ENCODE data around the gene COL18A1. TPM values are rescaled to one million over a fixed set of nuclear protein-coding genes. Genes with fewer than 3 reads are reported as not detected.

COL18A1 gene
- total and polyA plus RNA-seq, 10 donors = 35.0 to 208 (median 86.4) TPM

DNA sequence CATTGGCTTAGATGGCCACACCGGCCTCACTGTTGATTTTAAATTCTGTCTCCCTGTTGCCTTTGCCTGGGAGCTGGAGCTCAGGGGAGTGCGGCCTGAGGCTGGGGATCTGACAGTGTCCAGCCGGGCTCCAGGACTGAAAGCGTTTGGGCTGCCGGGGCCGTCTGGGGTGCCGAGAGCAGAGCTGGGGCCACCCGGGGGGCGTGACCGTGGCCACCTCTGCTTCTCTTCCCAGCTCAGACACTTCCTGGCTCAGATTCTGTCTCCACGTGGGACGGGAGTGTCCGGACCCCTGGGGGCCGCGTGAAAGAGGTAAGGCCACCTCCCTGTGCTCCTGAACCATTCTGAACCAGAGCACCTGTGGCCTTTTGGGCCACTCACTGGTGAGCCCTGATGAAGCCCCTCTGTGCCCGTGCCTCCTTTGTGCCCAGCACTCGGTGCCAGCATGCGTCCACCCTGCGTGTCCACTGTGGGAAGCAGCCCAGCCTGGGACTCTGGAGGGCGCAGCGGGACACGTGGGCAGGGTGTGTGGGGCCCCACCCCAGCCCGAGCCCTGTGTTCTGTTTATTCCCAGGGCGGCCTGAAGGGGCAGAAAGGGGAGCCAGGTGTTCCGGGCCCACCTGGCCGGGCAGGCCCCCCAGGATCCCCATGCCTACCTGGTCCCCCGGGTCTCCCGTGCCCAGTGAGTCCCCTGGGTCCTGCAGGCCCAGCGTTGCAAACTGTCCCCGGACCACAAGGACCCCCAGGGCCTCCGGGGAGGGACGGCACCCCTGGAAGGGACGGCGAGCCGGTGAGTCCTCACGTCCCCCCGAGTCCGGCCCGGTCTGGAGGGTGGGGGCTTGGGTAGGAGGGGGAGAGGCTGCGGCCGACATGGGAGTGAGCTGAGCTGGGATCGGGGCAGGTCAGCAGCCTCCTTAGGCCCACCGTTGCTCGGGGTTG is 72.5 kb downstream of the COL18A1 start:
- intact Hi-C loops (cut with DNase I; ENCODE audit: low total_unique reads) = no loop called here
- peak overlapping the region in 5 of 8 donors; percentile 16 to 64 (median 26) for H3K4me3 ChIP-seq
- TF ChIP-seq POLR2AphosphoS5 (IDR thresholded peaks at IDR 0.05) (no peak), POLR2A (IDR thresholded peaks at IDR 0.05) (no peak)
- TF ChIP-seq, protein P1, sequence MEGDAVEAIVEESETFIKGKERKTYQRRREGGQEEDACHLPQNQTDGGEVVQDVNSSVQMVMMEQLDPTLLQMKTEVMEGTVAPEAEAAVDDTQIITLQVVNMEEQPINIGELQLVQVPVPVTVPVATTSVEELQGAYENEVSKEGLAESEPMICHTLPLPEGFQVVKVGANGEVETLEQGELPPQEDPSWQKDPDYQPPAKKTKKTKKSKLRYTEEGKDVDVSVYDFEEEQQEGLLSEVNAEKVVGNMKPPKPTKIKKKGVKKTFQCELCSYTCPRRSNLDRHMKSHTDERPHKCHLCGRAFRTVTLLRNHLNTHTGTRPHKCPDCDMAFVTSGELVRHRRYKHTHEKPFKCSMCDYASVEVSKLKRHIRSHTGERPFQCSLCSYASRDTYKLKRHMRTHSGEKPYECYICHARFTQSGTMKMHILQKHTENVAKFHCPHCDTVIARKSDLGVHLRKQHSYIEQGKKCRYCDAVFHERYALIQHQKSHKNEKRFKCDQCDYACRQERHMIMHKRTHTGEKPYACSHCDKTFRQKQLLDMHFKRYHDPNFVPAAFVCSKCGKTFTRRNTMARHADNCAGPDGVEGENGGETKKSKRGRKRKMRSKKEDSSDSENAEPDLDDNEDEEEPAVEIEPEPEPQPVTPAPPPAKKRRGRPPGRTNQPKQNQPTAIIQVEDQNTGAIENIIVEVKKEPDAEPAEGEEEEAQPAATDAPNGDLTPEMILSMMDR (IDR thresholded peaks at IDR 0.05 in 8 of 11, conservative IDR thresholded peaks at IDR 0.05 in 3 of 11) = no peak
- peak overlapping the region; percentile 62 to 91 (median 90) for H3K27ac ChIP-seq
- no peaks in the 10 kb centered on the region for H3K27me3 ChIP-seq (replicated peaks in 1 of 7)
- no peaks in the 10 kb centered on the region for H3K9me3 ChIP-seq
- H3K4me1 ChIP-seq = peaks cover 11 to 73% (median 37%) of the 10 kb centered on the region in 6 donors
- DNase-seq = no peak
- WGBS, 5 donors = 67 to 79% (median 77%) methylated on average over 16 to 44 of the region's 44 CpGs
- peaks cover 0 to 56% (median 10%) of the 10 kb centered on the region in 6 donors for H3K36me3 ChIP-seq

DNA sequence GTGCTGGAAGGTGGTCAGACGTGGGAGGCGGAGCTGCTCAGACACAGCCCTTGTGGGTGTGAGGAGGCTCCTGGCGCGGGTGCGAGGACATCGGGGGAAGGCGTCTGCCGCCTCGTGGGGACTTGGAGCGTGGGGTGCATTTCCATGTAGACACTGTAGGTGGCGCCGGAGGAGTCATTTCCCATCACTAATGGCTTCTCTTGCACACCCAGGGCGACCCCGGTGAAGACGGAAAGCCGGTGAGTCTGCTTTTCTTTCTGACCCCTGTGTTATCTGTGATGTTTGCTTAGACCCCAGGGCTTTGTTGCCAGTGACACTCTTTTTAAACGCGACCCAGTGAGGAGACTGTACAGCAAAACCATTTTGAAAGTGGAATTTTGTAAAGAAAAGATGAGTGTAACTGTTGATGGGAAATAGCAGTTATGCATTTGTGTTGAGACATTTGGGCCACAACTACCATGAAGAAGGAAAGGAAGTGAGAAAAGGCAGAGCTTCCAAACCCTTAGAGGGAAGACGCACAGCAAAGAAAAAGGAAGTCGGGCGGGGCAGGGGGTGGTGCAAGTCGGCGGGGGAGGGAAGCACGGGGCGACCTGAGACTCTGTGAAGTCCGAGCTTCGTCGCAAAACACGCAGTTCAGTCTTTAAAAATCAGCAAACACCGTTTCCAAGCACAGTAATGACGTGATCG is 73.3 kb downstream of the COL18A1 start:
- H3K27me3 ChIP-seq (replicated peaks in 1 of 7) = no peaks in the 10 kb centered on the region
- peak; percentile 93 for DNase-seq
- H3K36me3 ChIP-seq = peaks cover 0 to 64% (median 10%) of the 10 kb centered on the region in 6 donors
- H3K27ac ChIP-seq = peak overlapping the region; percentile 62 to 91 (median 90)
- WGBS, 5 donors = 10 to 20% (median 12%) methylated on average over 31 to 32 of the region's 32 CpGs
- TF ChIP-seq, protein P1 (IDR thresholded peaks at IDR 0.05 in 8 of 11, conservative IDR thresholded peaks at IDR 0.05 in 3 of 11) = peak; percentile 89 to 98 (median 94)
- peak in 2 of 3 donors; percentile 39 to 56 for TF ChIP-seq POLR2AphosphoS5 (IDR thresholded peaks at IDR 0.05)
- TF ChIP-seq POLR2A (IDR thresholded peaks at IDR 0.05) = no peak
- peak overlapping the region in 6 of 8 donors; percentile 14 to 64 (median 26) for H3K4me3 ChIP-seq
- peaks cover 11 to 73% (median 37%) of the 10 kb centered on the region in 6 donors for H3K4me1 ChIP-seq
- H3K9me3 ChIP-seq = no peaks in the 10 kb centered on the region
- intact Hi-C loops (cut with DNase I; ENCODE audit: low total_unique reads) = no loop called here

DNA sequence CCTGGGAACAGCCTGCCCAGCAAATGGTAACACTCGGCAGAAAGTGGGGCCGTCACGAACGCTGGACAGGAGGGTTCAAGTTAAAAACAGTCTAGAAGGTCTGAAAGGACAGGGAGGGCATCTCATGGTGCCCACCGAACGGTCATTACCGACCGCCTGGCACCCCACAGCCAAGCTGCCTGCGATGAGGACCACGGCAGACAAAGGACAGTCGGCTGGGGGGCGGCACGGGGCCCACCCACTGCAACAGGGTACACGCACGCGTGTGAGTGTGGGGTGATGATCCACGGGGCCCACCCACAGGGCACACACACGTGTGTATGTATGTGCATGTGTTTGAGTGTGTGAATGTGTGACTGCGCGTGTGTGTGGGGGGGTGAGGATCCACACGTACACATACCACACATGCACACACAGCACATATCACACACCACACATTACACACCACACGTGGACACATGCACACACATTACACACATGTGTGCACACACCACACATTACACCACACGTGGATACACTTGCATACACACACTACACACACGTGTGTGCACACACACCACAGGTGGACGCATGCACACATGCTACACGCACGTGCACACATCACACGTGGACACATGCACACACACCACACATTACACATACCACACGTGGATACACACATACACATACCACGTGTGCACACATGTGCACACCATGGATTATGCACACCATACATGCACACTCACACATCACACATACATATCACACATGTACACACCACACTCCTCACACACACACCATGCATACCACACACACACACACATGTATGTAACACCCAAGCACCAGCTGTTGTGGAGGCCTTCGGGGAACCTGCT is 74.1 kb downstream of the COL18A1 start:
- peaks cover 11 to 73% (median 36%) of the 10 kb centered on the region in 6 donors for H3K4me1 ChIP-seq
- 82 to 88% (median 85%) methylated on average over 30 to 31 of the region's 31 CpGs for WGBS, 5 donors
- H3K36me3 ChIP-seq = peaks cover 0 to 69% (median 10%) of the 10 kb centered on the region in 6 donors
- no peaks in the 10 kb centered on the region for H3K9me3 ChIP-seq
- H3K27ac ChIP-seq = peak overlapping the region; percentile 62 to 91 (median 90)
- TF ChIP-seq, protein P1 (IDR thresholded peaks at IDR 0.05 in 8 of 11, conservative IDR thresholded peaks at IDR 0.05 in 3 of 11) = no peak
- peak in 2 of 3 donors; percentile 38 to 49 for TF ChIP-seq POLR2AphosphoS5 (IDR thresholded peaks at IDR 0.05)
- TF ChIP-seq POLR2A (IDR thresholded peaks at IDR 0.05) = no peak
- no peaks in the 10 kb centered on the region for H3K27me3 ChIP-seq (replicated peaks in 1 of 7)
- intact Hi-C loops (cut with DNase I; ENCODE audit: low total_unique reads) = no loop called here
- peak overlapping the region in 5 of 8 donors; percentile 16 to 64 (median 26) for H3K4me3 ChIP-seq
- DNase-seq = peak; percentile 86

All from spleen (tissue), 11 donors.